ENCODE results near the gene PROK1. TPM values are rescaled to one million over a fixed set of nuclear protein-coding genes. Genes with fewer than 3 reads are reported as not detected.

Gene PROK1
- total and polyA plus RNA-seq, 10 of the 15 experiments (the other 5 are each of a cell fraction or from before 2014, with no cell fraction given) = not detected

DNA sequence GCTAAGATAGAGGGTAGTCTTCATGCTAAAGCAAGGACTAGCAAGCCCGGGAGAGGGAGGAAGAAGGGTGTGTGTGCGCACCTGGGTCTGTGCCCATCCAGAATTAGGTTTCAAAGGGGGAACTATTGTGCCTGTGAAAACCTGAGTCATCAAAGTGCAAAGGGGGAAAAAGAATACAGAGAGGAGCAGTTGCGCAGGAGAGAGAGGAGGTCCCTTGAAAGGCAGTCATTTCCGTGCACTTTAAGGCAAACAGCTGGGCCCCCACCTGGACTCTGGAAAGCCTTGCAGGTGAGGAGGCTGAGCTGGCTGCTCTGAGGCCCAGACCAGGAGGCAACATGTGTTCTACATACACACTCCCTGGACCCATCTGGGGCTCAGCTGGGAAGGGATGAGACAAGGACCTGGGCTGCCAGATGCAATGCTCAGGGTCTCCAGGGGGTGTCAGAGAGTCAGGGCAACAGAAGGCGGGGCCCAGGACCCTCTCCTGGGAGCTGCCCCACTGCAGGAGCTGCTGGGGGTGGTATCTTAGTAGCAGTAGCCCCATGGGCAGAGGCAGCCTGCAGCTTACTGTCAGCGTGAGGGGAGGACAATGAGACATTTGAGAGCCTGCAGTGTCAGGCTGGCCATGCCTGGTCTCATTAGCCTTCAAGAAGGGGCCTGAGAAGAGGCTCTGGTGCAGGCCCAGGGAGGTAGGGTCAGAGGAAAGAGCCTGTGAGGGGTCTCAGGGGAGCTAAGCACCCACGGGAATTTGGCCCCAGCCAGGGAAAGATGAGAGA is 14.3 kb downstream of the PROK1 start (continued):
- TF ChIP-seq, protein P1, sequence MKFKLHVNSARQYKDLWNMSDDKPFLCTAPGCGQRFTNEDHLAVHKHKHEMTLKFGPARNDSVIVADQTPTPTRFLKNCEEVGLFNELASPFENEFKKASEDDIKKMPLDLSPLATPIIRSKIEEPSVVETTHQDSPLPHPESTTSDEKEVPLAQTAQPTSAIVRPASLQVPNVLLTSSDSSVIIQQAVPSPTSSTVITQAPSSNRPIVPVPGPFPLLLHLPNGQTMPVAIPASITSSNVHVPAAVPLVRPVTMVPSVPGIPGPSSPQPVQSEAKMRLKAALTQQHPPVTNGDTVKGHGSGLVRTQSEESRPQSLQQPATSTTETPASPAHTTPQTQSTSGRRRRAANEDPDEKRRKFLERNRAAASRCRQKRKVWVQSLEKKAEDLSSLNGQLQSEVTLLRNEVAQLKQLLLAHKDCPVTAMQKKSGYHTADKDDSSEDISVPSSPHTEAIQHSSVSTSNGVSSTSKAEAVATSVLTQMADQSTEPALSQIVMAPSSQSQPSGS (IDR thresholded peaks at IDR 0.05; ENCODE audit: low read length) = no peak
- no peak for TF ChIP-seq NFXL1 (IDR thresholded peaks at IDR 0.05; ENCODE audit: borderline replicate concordance)
- TF ChIP-seq ZSCAN29 (IDR thresholded peaks at IDR 0.05) = no peak
- no peak for TF ChIP-seq IKZF1 (conservative IDR thresholded peaks at IDR 0.05)
- TF ChIP-seq PML (IDR thresholded peaks at IDR 0.05; ENCODE audit: low read length) = no peak
- no peak for TF ChIP-seq FOXK2 (IDR thresholded peaks at IDR 0.05)
- TF ChIP-seq NFYA (IDR thresholded peaks at IDR 0.05; ENCODE audit: borderline replicate concordance, low read depth, low read length) = no peak
- TF ChIP-seq RUNX3 (IDR thresholded peaks at IDR 0.05; ENCODE audit: low read length) = no peak
- no peak for TF ChIP-seq MEF2B (IDR thresholded peaks at IDR 0.05; ENCODE audit: partially characterized antibody, poor library complexity, severe bottlenecking)

DNA sequence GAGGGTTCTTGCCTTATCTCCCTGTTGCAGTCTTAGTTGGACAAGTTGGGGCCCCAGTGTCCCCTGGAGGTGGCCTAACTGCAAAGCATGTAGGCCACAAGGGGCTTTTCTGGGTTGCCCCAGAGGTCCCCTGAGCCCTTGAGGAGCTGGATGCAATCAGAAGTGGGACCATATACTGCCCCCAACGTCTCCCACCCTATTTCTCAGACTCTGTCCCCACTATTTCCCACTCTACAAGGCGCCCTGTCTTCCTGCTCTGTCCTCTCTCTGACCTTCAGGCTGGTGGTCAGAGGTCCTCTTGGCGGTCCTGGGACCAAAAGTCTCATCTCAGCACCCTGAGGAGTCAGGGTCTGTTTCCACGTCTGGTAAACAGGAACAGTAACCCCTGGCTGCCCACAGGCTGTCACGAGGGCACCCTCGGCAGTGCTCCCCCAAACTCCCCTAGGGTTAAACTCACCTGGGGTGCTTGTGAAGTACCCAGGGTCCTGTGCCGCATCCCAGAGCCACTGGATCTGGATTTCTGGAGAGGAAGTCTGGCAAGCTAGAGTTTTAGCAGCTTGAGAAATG is 14.9 kb downstream of the PROK1 start:
- H2AFZ ChIP-seq (ENCODE audit: control insufficient read depth, low read depth, low read length) = no peak overlapping the region
- WGBS (ENCODE audit: insufficient coverage, insufficient replicate concordance, low lambda C conversion rate, missing lambda C conversion rate) = 6% methylated on average over 7 of the region's 7 CpGs
- H3K4me2 ChIP-seq (ENCODE audit: control insufficient read depth, insufficient read depth) = no peak overlapping the region
- intact Hi-C loops (cut with micrococcal nuclease; ENCODE audit: unreplicated experiment) = loop anchor here (10.0 kb wide), 1 partner anchor 381 kb away; no protein-coding TSS in a partner anchor
- H3K9me3 ChIP-seq (replicated peaks; ENCODE audit: control insufficient read depth, insufficient read depth, low read length) = no peaks in the 10 kb centered on the region
- in situ Hi-C loops (cut with MboI) = no loop called here
- no peaks in the 10 kb centered on the region for H3K79me2 ChIP-seq (ENCODE audit: control insufficient read depth, insufficient read depth, low read length)
- ChIA-PET CTCF (interaction anchor here (0.6 to 8.6 kb wide), 6 partner anchors 30 to 263 kb away, joined by 3 to 59 read pairs (median 4); no protein-coding TSS in a partner anchor), POLR2A (no interaction called here), SMC1A (ENCODE audit: uncharacterized antibody, unreplicated experiment) (interaction anchor here (0.7 to 1.5 kb wide), 3 partner anchors 30 to 259 kb away, joined by 3 to 8 read pairs (median 3); no protein-coding TSS in a partner anchor), RAD21 (ENCODE audit: unreplicated experiment) (interaction anchor here (0.9 to 1.3 kb wide), 2 partner anchors 30 to 265 kb away, joined by 3 read pairs; no protein-coding TSS in a partner anchor)
- DNase-seq (ENCODE audit: low read depth, low spot score) = no peak
- H3K9ac ChIP-seq (ENCODE audit: control insufficient read depth, insufficient read depth, low read length) = no peak overlapping the region
- no peak for ATAC-seq
- no peaks in the 10 kb centered on the region for H4K20me1 ChIP-seq (ENCODE audit: control insufficient read depth, insufficient read depth)
- BruUV-seq (replicated peaks) = no TSS peak
- no peak overlapping the region for H3K27ac ChIP-seq (ENCODE audit: control insufficient read depth, insufficient read depth)
- no peaks in the 10 kb centered on the region; a peak in 1 of 4 replicates for H3K27me3 ChIP-seq (replicated peaks in 1 of 2; ENCODE audit: control insufficient read depth in 2 of 2, insufficient read depth in 2 of 2, low read length in 1 of 2)
- FAIRE-seq = no peak
- H3K36me3 ChIP-seq (ENCODE audit: control insufficient read depth in 2 of 2, insufficient read depth in 2 of 2, low read length in 1 of 2) = no peaks in the 10 kb centered on the region
- no peak overlapping the region for H3K4me3 ChIP-seq
- H3K4me1 ChIP-seq (ENCODE audit: control insufficient read depth, insufficient read depth, low read length) = no peaks in the 10 kb centered on the region
- TF ChIP-seq KAT2A (conservative IDR thresholded peaks at IDR 0.05; ENCODE audit: control insufficient read depth, low read depth, low read length) (no peak), IKZF2 (IDR thresholded peaks at IDR 0.05) (no peak), ETV6 (conservative IDR thresholded peaks at IDR 0.05 in 1 of 2, IDR thresholded peaks at IDR 0.05 in 1 of 2; ENCODE audit: borderline replicate concordance in 1 of 2, low read depth in 1 of 2) (no peak), RAD21 (IDR thresholded peaks at IDR 0.05; ENCODE audit: insufficient read depth, low read depth, low read length) (no peak), RBBP5 (conservative IDR thresholded peaks at IDR 0.05) (no peak), TAF1 (IDR thresholded peaks at IDR 0.05; ENCODE audit: borderline replicate concordance, low read depth, low read length) (no peak), POLR2AphosphoS2 (IDR thresholded peaks at IDR 0.05; ENCODE audit: low read depth, low read length) (no peak), TARDBP (IDR thresholded peaks at IDR 0.05; ENCODE audit: borderline replicate concordance) (no peak), HDAC2 (IDR thresholded peaks at IDR 0.05) (no peak)
- TF ChIP-seq, protein P2, sequence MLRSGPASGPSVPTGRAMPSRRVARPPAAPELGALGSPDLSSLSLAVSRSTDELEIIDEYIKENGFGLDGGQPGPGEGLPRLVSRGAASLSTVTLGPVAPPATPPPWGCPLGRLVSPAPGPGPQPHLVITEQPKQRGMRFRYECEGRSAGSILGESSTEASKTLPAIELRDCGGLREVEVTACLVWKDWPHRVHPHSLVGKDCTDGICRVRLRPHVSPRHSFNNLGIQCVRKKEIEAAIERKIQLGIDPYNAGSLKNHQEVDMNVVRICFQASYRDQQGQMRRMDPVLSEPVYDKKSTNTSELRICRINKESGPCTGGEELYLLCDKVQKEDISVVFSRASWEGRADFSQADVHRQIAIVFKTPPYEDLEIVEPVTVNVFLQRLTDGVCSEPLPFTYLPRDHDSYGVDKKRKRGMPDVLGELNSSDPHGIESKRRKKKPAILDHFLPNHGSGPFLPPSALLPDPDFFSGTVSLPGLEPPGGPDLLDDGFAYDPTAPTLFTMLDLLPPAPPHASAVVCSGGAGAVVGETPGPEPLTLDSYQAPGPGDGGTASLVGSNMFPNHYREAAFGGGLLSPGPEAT (IDR thresholded peaks at IDR 0.05; ENCODE audit: low read depth) = no peak
